Measurements from ENCODE around the gene CEP76.

Gene CEP76, protein sequence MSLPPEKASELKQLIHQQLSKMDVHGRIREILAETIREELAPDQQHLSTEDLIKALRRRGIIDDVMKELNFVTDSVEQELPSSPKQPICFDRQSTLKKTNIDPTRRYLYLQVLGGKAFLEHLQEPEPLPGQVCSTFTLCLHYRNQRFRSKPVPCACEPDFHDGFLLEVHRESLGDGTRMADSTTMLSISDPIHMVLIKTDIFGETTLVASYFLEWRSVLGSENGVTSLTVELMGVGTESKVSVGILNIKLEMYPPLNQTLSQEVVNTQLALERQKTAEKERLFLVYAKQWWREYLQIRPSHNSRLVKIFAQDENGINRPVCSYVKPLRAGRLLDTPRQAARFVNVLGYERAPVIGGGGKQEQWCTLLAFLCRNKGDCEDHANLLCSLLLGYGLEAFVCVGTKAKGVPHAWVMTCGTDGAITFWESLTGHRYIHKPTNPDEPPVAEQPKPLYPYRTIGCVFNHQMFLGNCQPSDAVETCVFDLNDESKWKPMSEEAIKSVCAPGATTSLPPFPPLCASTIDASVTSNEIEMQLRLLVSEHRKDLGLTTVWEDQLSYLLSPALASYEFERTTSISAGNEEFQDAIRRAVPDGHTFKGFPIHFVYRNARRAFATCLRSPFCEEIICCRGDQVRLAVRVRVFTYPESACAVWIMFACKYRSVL

DNA sequence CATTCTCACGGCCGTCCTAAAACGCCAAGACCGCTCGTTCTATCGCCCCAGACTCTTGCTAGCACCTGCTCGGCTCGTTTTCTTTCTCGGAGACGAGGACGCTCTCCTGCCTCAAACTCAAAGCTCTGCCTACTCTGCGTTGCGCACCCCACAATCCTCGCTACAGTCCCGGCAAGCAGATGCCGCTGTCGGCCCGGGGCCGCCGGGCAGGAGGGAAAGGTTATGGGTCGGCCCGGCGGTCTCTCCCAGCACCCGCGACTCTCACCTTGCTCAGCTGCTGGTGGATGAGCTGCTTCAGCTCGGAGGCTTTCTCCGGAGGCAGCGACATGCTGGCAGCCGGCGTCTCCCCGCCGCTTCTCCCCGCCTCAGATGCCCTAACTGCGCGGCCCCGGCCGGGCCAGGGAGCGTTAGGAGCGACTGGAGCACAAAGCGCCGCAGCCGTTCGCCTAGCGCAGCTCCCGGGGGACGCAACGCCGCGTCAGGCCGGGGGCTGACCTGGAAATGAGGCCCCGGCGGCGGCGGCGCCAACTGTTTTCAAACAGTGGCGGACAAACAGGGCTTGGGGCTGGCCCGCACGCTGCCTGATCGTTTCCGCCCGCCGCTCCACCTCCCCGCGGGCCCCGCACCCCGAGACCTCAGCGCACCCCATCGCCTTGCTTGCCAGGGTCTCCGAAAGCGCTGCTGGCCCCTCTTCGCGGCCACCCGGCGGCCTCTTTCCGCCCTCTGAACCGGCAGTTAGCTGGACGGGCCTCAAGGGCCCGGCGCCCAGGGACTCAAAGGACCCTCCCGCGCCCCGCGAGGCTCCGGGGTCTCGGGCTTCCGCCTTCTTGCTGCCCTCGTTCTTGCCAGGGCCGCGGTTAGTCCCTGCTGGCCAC, at the start of gene CEP76, which contains the start of gene PSMG2:
TSS of gene CEP76 (minus strand) at position 503 of the 875 bp plus-strand sequence. CDS start at position 328, 175 bp downstream.
TSS of gene PSMG2 (plus strand) at position 822 of the 875 bp plus-strand sequence. CDS start 66 bp downstream, outside the sequence.
- H3K4me3 ChIP-seq (ENCODE audit: low read depth, low read length): peak within 1 kb of the TSS; percentile 86
- H3K27ac ChIP-seq (ENCODE audit: low read depth, low read length): peak within 1 kb of the TSS; percentile 97
- no peaks in the 10 kb centered on the region for H3K27me3 ChIP-seq (ENCODE audit: control insufficient read depth, insufficient read depth, low read length)
- peaks cover 54% of the 10 kb centered on the region for H3K36me3 ChIP-seq (ENCODE audit: control insufficient read depth, insufficient read depth, low read length)
- H3K9me3 ChIP-seq (ENCODE audit: control insufficient read depth, insufficient read depth, low read length): no peaks in the 10 kb centered on the region
- peak within 1 kb of the TSS; percentile 99 for H3K9ac ChIP-seq (ENCODE audit: low read depth, low read length)
- peaks cover 10% of the 10 kb centered on the region; the same call in 1 of the 2 replicates for H3K4me1 ChIP-seq (ENCODE audit: control insufficient read depth, insufficient read depth, low read length)

DNA sequence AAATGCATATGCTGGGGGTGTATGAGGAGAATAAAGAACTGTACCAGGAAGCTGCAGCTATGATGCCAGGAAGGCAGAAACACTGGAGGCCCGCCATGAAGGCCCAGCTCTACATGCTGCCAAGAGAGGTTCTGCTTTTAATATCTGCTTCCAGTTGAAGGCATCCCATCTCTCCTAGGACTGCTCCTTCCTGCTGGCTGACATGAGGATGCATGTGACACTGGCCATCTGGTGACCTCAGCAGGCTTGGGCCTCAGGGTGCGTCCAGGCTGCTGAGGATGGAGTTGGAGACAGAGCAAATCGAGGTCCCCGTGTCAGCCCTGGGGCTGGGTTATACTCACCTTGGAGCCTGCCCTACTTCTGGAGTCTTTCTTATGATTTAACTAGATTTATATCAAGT, 49.4 kb upstream of the CEP76 start:
- H3K4me3 ChIP-seq (ENCODE audit: low read depth, low read length): no peak overlapping the region
- H3K27ac ChIP-seq (ENCODE audit: low read depth, low read length): no peak overlapping the region
- no peaks in the 10 kb centered on the region for H3K36me3 ChIP-seq (ENCODE audit: control insufficient read depth, insufficient read depth, low read length)
- H3K9me3 ChIP-seq (ENCODE audit: control insufficient read depth, insufficient read depth, low read length): no peaks in the 10 kb centered on the region
- H3K4me1 ChIP-seq (ENCODE audit: control insufficient read depth, insufficient read depth, low read length): no peaks in the 10 kb centered on the region
- H3K27me3 ChIP-seq (ENCODE audit: control insufficient read depth, insufficient read depth, low read length): no peaks in the 10 kb centered on the region
- H3K9ac ChIP-seq (ENCODE audit: low read depth, low read length): no peak overlapping the region

DNA sequence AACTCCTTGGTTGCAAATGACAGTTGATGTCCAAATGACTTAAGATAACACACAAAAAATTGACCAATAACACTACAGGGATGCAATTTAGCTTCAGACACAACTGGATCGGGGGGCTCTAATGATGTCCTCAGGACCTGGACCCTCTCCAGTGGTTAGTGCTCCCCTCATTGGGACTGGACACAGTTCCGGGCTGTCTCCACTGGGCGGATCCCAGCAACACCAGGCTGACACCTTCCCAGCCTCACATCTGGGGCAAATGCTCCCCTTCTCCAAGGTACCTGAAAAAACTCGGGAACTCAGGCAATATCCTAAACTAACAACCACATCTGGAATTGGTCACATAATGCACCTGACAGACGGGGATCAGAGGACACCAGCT, 49.0 kb upstream of the CEP76 start:
- Histone ChIP-seq H3K4me1 (ENCODE audit: control insufficient read depth, insufficient read depth, low read length) (no peaks in the 10 kb centered on the region), H3K36me3 (ENCODE audit: control insufficient read depth, insufficient read depth, low read length) (no peaks in the 10 kb centered on the region), H3K27ac (ENCODE audit: low read depth, low read length) (no peak overlapping the region), H3K4me3 (ENCODE audit: low read depth, low read length) (no peak overlapping the region), H3K9me3 (ENCODE audit: control insufficient read depth, insufficient read depth, low read length) (no peaks in the 10 kb centered on the region), H3K27me3 (ENCODE audit: control insufficient read depth, insufficient read depth, low read length) (no peaks in the 10 kb centered on the region), H3K9ac (ENCODE audit: low read depth, low read length) (no peak overlapping the region)

DNA sequence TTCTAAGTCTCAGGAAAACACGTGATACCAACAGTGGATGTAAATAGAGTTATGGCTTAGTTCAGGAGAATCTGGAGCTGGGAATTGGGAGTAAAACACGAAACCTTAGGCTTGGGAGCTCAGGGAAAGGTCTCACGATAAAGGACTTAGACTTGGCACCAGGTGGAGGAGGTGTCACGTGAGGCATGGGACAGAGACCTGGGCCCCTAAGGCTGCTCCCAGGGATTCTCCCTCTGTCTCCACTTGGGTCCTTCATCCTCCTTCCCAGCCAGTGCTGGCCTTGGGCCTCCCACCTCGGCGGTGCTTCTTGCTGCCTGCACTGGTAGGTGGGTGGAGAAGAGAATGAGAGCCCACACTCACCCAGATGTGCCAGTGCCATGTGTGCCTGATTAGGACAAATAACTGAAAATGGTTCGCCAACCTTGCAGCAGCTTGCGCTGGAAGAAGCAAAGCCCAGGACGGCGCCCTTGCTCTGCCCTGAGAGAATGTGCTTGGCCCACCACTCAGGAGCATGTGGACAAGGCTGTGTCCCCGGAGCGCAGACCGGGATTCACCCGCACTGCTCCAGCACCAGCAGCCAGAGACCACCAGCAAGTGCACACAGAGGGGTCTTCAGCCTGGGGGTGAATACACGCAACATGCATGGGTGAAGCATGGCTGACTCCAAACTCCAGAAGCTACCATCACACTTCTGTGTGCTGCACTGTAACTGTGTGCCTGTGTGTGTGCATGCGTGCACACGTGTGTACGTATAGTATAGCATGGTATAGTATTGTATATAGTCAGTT, 48.4 kb upstream of the CEP76 start:
- Histone ChIP-seq H3K4me3 (ENCODE audit: low read depth, low read length) (no peak overlapping the region), H3K4me1 (ENCODE audit: control insufficient read depth, insufficient read depth, low read length) (no peaks in the 10 kb centered on the region), H3K27me3 (ENCODE audit: control insufficient read depth, insufficient read depth, low read length) (no peaks in the 10 kb centered on the region), H3K27ac (ENCODE audit: low read depth, low read length) (no peak overlapping the region), H3K36me3 (ENCODE audit: control insufficient read depth, insufficient read depth, low read length) (no peaks in the 10 kb centered on the region), H3K9me3 (ENCODE audit: control insufficient read depth, insufficient read depth, low read length) (no peaks in the 10 kb centered on the region), H3K9ac (ENCODE audit: low read depth, low read length) (no peak overlapping the region)

DNA sequence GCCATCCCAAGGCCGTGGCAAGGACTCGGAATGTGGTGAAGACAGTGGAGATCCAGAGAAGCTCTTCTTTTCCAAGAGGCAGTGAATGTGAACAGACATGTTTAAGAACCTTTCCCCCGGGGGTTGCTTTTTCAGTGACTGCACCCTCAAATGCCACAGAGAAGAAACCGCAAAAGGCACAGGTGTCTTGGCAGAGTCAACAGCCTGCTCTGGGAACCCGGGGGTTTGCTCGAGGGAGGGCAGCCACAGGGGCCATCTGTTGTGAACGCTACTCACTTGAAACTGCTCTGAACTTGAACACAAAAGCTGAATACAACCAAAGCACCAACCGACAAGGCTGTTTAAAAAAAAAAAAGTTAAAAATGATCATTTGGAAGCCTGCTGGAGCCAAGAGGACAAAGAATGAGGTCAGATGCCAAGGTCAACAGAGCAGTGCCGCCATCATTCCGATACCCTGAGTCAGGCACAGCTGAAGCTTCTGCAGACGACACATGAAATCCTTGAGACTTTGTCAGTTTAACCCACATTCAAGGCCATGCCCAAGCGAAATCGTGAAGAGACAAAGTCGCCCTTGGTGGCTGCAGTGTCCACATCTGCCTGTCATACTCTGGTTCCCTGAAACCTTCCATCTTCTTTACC, 47.7 kb upstream of the CEP76 start:
- H3K36me3 ChIP-seq (ENCODE audit: control insufficient read depth, insufficient read depth, low read length): no peaks in the 10 kb centered on the region
- no peaks in the 10 kb centered on the region for H3K4me1 ChIP-seq (ENCODE audit: control insufficient read depth, insufficient read depth, low read length)
- H3K27ac ChIP-seq (ENCODE audit: low read depth, low read length): no peak overlapping the region
- H3K9me3 ChIP-seq (ENCODE audit: control insufficient read depth, insufficient read depth, low read length): no peaks in the 10 kb centered on the region
- no peaks in the 10 kb centered on the region for H3K27me3 ChIP-seq (ENCODE audit: control insufficient read depth, insufficient read depth, low read length)
- H3K4me3 ChIP-seq (ENCODE audit: low read depth, low read length): no peak overlapping the region
- no peak overlapping the region for H3K9ac ChIP-seq (ENCODE audit: low read depth, low read length)

DNA sequence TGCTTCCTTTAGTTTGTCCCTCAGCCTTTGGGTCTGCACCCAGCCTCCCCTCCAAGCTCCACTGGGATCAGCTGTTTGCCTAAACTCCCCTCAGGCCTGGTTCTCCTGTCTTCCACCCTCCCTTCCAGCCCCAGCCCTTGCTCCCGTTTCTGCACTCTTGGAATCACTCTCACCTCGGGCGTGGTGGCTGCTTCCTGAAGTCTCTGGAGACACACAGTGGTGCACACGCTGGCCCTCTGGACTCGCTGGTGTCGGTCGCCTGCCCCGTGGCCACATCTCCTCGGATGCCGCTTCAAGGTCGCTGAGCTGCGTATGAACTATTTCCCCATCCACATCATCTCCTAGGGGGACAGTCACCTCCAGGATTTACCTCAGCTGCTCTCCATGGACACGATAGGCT, 46.6 kb upstream of the CEP76 start:
- H3K4me3 ChIP-seq (ENCODE audit: low read depth, low read length): no peak overlapping the region
- H3K9me3 ChIP-seq (ENCODE audit: control insufficient read depth, insufficient read depth, low read length): no peaks in the 10 kb centered on the region
- H3K27me3 ChIP-seq (ENCODE audit: control insufficient read depth, insufficient read depth, low read length): no peaks in the 10 kb centered on the region
- H3K27ac ChIP-seq (ENCODE audit: low read depth, low read length): no peak overlapping the region
- H3K9ac ChIP-seq (ENCODE audit: low read depth, low read length): no peak overlapping the region
- no peaks in the 10 kb centered on the region for H3K36me3 ChIP-seq (ENCODE audit: control insufficient read depth, insufficient read depth, low read length)
- no peaks in the 10 kb centered on the region for H3K4me1 ChIP-seq (ENCODE audit: control insufficient read depth, insufficient read depth, low read length)

DNA sequence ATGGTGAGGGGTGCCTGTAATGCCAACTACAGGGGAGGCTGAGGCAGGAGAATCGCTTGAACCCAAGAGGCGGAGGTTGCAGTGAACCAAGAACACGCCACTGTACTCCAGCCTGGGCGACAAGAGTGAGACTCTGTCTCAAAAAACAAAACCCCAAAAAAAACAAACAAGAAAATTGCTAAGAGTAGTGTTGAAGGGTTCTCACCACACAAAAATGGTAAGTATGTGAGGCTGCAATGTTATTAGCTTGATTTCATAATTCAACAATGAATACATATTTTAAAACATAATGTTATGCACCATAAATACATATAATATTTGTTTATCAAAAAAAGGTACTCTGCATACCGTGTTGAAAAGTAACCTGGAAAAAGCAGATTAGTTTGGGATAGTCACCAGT, 46.1 kb upstream of the CEP76 start:
- Histone ChIP-seq H3K27me3 (ENCODE audit: control insufficient read depth, insufficient read depth, low read length) (no peaks in the 10 kb centered on the region), H3K36me3 (ENCODE audit: control insufficient read depth, insufficient read depth, low read length) (no peaks in the 10 kb centered on the region), H3K9me3 (ENCODE audit: control insufficient read depth, insufficient read depth, low read length) (no peaks in the 10 kb centered on the region), H3K4me3 (ENCODE audit: low read depth, low read length) (no peak overlapping the region), H3K27ac (ENCODE audit: low read depth, low read length) (no peak overlapping the region), H3K4me1 (ENCODE audit: control insufficient read depth, insufficient read depth, low read length) (no peaks in the 10 kb centered on the region), H3K9ac (ENCODE audit: low read depth, low read length) (no peak overlapping the region)

DNA sequence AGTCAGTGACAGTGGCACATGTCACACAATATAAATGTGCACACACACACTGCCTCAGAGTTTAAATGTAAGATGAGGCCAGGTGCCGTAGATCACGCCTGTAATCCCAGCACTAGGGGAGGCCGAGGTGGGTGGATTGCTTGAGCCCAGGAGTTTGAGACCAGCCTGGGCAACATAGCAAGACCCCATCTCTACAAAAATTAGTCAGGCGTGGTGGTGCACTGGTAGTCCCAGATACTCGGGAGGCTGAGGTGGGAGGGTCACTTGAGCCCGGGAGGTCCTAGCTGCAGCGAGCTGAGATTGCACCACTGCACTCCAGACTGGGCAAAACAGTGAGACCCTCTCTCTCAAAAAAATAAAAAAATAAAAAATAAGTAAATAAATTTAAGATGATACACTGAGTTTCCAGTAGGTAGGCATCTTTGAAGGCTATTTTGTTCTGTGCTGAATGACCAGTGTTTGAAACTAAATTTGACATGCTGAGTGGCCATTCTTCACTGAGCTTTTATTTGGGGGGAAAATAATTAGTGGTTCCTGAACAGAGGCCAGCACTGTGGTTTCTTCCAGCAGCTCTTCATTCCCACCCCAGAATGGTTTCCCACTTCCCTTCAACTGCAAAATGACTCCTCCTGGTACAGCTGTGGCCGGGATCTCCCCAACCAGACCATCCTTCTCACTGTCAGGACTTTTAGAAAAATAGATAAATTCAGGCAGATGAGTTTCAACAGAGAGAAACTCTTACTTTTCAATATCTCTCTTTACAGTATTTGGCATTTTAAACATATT, 45.2 kb upstream of the CEP76 start:
- no peak overlapping the region for H3K9ac ChIP-seq (ENCODE audit: low read depth, low read length)
- H3K36me3 ChIP-seq (ENCODE audit: control insufficient read depth, insufficient read depth, low read length): no peaks in the 10 kb centered on the region
- no peaks in the 10 kb centered on the region for H3K4me1 ChIP-seq (ENCODE audit: control insufficient read depth, insufficient read depth, low read length)
- no peak overlapping the region for H3K4me3 ChIP-seq (ENCODE audit: low read depth, low read length)
- H3K9me3 ChIP-seq (ENCODE audit: control insufficient read depth, insufficient read depth, low read length): no peaks in the 10 kb centered on the region
- H3K27ac ChIP-seq (ENCODE audit: low read depth, low read length): no peak overlapping the region
- H3K27me3 ChIP-seq (ENCODE audit: control insufficient read depth, insufficient read depth, low read length): no peaks in the 10 kb centered on the region

DNA sequence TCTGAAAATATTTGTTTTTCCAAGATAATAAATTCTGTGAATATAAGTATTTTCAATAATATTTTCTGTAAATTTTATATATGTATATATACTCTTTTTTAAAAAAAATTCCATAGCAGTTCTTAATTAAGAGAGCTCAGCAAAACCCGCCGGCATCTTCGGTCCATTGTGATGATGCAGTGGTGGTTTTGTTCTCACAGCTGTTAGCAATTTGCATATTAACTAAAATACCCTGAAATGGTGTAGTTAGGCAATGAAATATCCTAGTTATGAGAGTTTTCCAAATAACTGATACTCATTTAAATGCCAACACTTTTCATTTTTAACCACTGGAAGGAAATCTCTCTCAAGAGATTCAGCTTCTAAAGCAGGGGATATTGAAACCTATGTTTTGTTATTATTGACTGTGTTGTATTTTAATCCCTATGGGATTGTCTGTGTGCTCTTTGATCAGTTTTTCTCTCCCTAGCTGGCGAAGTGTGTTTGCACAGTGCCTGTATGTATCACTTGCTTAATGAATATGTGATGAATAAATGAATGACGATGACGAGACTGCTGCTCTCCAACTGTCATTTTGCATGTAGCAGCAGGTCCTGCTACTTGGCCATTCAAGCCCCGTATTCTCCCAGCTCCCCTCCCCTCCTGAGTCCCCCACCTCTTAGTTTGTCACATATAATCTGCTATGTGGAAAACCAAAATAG, 42.7 kb upstream of the CEP76 start:
- Histone ChIP-seq H3K9me3 (ENCODE audit: control insufficient read depth, insufficient read depth, low read length) (no peaks in the 10 kb centered on the region), H3K27me3 (ENCODE audit: control insufficient read depth, insufficient read depth, low read length) (no peaks in the 10 kb centered on the region), H3K9ac (ENCODE audit: low read depth, low read length) (no peak overlapping the region), H3K27ac (ENCODE audit: low read depth, low read length) (no peak overlapping the region), H3K4me1 (ENCODE audit: control insufficient read depth, insufficient read depth, low read length) (no peaks in the 10 kb centered on the region), H3K4me3 (ENCODE audit: low read depth, low read length) (no peak overlapping the region), H3K36me3 (ENCODE audit: control insufficient read depth, insufficient read depth, low read length) (no peaks in the 10 kb centered on the region)

Measured in HUES48 (cell line).